Measurements from ENCODE around the gene DPYSL3.

- TF ChIP-seq CTCF (IDR thresholded peaks at IDR 0.05) (no peak), POLR2A (IDR thresholded peaks at IDR 0.05) (no peak), EP300 (IDR thresholded peaks at IDR 0.05) (no peak)
These were observed 24.8 kb downstream of the DPYSL3 start for GRCh38 chr5:147485046-147485445.

All from tibial nerve (tissue), 4 donors.